ENCODE measurements around the gene BTBD6.
"Not testable (repeated sequence)": the region's sequence is repeated elsewhere in the genome, so short reads cannot be mapped to it uniquely, and the experiment has no call there.

Gene BTBD6

DNA sequence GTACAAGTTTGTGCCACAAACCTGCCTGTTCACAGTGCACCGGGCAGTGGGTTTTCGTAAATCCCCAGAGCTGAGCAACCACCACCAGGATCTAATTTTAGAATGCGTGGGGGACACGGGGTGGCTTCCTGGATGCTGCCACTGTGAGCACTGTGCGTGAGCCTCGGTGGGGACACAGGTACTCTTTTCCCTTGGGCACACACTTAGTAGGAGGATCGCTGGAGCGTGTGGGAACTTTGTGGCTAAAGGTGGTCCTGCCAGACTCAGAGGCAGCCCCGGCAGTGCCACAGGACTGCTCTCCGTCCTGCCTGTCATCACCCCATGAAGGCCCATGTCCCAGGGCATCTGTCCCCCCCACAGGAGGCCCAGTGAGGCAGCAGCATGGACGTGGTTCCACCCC lies 21.1 kb downstream of the BTBD6 start:
- DNase-seq (ENCODE audit: low spot score), result no peak

DNA sequence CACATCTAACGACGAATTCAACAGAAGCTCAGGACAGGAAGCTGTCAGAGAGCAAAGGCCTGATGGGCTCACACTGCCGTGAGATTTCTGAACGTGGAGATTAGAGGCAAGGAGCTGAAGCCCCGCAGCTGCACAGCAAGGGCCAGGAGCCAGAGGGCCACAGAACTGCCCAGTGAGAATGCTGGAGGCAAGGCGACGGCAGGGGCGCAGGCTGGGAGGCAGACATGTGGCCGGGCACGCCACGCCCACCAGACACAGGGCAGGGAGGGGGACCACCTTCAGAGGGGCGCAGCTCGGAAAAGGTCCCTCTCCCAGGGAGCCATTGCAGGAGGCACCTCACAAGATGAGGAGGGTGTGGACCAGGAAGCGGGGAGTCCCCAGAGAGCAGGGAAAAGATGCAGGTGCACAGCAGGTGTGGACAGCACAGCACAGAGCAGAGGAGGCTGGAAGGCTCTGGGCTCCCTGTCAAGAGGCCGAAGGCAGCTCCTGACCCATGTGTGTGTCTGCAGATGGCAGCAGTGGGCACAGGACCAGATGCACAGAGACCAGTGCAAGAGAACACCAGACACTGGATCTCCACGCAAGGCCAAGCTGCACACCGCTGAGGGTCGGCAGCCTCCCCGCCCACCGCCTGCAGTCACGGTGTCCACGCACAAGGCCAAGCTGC lies 23.0 kb downstream of the BTBD6 start:
- DNase-seq (ENCODE audit: low spot score), result no peak

DNA sequence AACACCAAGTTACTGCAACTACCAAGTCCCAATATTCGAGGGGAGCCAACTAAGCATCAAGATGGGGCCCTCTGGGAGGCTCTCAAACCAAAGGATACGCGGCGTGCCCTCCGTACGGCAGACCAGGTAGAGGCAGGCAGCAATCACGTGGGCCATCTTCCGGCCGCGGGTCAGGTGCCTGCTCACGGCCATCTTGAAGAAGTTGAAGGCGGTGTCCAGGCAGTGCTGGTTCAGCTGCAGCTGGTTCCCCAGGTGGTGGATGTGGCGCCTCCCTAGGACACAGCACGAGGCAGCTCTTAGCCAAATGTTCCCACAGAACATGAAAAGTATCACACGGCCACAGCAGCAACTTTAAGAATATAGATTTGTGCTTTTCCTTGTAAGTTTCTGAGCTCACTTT lies 24.3 kb downstream of the BTBD6 start:
- DNase-seq (ENCODE audit: low spot score), result no peak

DNA sequence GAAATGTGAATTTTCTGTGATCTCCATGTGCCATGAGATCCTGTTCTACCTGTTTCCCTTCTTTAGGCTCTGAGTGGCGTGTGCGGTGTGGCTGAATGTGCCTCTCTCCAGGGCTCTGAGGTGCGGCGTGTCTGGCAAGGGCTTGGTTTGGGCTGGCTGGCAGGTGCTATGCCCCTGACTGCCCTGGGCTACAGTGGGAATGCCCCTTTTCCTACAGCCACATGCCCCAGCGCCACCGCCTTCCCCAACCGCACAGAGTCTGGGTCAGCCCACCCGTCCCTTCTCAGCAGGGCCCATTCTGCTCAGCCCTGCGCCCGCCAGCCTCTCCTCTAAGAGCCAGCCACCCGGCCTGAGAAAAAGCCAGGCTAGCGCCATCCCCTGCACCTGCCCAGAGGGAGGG lies 24.7 kb downstream of the BTBD6 start:
- DNase-seq (ENCODE audit: low spot score), result no peak

DNA sequence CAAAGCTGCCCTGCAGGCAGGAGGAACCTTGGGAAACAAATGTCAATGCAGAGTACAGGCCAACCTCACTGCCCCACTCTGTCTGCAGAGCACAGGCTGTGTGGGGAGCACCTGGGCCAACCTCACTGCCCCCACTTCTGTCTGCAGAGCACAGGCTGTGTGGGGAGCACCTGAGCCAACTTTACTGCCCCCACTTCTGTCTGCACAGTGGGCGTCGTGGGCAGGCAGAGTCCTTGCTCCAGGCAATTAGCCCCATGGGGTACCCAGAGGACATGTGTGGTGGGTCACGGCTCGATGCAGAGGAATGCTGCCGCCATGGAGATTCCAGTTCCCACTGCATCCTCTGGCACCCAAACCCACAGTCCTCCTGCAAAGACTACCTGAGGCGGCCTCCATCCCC lies 26.3 kb downstream of the BTBD6 start:
- DNase-seq (ENCODE audit: low spot score), result no peak

DNA sequence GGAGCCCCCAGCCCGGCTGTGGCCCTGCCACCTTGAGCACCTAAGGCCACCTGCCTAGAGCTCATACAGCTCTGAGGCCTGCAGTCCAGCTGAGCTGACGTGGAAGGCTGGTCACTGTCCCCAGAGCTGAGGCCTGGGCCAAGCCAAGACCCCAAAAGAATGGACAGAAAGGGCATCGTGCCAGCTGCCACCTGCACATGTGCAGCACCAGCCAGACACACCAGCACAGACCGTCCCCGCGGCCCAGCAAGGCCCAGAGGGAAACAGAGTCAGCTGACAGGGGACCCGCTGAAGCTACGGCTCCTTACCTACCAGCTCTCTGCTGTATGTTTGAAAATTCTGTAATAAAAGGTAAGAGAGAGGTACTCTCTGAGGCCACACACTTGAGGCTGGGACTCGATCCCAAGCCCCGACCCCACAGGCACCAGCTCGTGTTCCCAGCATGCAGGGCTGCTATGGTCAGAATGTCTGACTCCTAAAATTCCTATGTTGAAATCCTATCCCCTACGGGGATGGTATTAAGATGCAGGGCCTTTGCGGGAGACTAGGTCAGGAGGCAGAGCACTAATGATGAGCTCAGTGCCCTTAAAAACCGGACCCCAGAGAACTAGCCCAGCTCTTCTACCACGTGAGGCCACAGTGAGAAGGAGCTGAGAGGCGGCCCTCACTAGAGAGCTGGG lies 27.1 kb downstream of the BTBD6 start:
- DNase-seq (ENCODE audit: low spot score), result no peak

DNA sequence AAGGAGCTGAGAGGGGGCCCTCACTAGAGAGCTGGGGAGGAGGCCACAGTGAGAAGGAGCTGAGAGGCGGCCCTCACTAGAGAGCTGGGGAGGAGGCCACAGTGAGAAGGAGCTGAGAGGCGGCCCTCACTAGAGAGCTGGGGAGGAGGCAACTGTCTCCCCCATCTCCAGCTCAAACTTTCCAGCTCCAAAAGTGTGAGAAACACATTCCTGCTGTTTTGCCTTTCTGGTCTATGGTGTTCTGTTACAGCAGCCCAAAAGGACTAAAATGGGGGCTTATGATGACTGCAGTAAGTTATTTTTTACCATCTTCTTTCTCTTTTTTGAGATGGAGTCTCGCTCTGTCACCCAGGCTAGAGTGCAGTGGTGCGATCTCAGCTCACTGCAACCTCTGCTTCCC lies 29.1 kb downstream of the BTBD6 start:
- DNase-seq (ENCODE audit: low spot score), result not testable (repeated sequence)

DNA sequence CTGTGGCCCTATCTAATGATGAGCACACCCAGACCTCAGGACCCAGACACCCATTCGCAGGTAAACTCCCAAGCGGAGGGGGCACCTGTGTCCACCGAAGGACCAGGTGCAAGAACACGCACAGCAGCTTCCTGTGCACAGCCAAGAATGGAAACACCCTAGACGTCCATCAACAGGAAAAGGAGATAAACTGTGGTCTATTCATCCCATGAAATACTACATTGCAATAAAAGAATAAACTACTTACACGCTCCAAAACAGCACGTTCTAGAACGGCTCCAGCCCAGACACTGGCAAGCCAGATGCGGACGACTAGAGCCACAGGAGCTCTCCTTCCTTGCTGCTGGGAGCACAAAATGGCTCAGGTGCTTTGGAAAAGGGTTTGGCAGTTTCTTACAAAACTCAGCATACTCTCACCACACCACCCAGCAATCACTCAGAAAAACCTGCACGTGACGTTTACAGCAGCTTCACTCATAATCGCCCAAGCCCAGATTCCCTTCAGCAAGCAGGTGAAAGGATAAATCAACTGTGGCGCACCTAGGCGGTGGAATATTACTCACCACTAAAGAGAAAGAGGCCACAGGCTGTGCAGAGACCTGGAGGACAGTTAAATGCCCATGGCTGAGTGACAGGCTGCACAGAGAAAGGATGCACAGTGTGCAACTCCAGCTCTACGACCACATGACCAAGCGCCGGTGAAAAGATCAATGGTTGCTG lies 31.5 kb downstream of the BTBD6 start:
- no peak for DNase-seq (ENCODE audit: low spot score)

DNA sequence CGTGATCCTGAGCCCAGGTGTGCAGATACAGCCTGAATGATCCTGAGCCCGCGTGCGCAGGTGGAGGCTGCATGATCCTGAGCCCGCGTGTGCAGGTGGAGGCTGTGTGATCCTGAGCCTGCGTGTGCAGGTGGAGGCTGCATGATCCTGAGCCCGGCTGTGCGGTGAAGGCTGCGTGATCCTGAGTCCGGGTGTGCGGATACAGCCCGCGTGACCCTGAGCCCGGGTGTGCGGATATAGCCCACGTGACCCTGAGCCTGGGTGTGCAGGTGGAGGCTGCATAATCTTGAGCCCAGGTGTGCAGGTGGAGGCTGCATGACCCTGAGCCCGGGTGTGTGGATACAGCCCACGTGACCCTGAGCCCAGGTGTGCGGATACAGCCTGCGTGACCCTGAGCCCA lies 32.2 kb downstream of the BTBD6 start:
- DNase-seq (ENCODE audit: low spot score), result no peak

DNA sequence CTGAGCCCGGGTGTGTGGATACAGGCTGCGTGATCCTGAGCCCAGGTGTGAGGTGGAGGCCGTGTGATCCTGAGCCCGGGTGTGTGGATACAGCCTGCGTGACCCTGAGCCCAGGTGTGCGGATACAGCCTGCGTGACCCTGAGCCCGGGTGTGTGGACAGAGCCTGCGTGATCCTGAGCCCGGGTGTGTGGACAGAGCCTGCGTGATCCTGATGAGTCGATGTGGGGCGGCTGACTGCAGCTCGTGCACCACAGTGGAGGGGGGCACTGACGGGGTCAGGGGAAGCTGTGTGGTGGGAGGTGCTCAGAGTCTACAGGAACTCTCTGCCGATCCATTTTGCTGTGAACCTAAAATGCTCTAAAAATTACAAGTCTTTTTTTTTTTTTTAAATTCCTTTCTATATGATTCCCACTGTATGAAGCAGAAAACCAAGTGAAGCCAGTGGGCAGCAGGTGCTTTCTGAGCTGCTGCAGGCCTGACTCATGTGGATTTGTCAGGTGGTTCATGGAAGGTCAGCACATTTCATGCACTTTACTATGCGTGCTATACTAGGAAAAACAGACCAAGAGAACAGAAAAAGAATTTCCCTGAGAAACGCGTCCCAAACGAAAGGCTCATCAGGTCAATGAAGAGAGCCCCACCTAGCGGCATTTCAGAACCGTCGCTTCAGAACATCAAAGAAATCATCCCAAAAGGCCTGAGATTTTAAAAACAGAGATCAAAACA lies 33.2 kb downstream of the BTBD6 start:
- DNase-seq (ENCODE audit: low spot score), result peak; percentile 77

DNA sequence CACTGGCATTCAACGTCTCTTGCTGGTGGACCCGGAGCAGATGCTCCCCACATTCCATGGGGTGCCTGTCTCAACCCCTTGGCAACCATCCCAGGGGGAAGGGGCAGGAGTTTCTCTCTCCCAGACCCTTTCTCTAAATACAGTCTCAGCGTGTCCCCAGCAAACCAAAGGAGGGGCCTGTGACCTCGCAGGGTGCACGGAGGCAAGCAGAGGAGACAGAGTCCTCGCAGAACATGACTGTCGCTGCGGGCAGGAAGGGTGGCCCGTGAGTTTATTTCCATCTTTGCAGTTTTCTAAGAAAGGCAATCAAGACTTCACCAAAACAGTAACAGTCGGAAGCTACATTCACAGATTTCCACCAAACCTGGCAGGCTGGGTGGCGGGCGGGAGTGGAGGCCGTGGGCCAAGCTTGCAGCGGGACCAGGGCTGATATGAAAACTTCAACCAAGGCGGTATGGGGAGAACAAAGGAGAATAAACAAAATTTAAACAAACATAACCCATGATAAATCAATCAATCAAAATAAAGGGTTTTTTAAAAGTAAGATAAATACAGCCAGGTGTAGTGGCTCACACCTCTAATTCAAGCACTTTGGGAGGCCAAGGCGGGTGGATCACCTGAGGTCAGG lies 33.9 kb downstream of the BTBD6 start:
- DNase-seq (ENCODE audit: low spot score), result no peak

DNA sequence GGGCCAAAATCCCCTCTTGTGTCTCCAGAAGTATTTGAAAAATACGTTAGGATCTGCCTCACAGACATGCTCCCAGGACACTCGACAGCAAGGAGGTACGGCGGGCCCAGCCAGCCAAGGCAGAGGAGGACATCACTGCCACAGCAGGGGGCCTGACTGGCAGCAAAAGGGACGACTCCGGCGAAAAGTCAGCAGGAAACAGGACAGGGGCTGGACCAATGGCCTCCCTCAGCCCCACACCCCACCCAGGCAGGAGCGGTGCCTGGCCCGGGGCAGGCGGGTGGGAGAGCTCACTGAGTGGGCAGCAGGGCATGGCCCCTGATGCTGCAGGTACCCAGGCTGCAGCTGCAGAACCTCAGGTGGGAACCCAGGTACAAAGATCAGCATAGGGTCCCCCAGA lies 34.7 kb downstream of the BTBD6 start:
- no peak for DNase-seq (ENCODE audit: low spot score)

DNA sequence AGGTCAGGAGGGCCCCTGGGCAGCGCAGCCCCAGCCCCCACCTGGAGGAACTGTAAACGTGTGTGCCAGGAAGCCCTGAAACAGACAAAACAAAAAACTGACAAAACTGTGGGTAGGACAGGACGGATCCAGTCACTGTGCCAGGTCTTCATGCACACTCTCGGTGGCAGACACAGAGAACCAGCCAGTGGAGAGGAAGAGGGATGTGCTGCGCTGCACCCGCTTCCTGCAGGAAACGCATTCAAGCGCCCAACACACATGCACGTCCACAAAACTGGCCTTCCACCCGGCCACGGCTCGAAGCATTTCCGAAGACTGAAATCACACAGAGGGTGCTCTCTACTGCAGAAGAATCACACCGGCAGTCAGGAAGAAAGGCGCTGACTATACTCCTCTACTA lies 35.6 kb downstream of the BTBD6 start:
- DNase-seq (ENCODE audit: low spot score), result no peak

DNA sequence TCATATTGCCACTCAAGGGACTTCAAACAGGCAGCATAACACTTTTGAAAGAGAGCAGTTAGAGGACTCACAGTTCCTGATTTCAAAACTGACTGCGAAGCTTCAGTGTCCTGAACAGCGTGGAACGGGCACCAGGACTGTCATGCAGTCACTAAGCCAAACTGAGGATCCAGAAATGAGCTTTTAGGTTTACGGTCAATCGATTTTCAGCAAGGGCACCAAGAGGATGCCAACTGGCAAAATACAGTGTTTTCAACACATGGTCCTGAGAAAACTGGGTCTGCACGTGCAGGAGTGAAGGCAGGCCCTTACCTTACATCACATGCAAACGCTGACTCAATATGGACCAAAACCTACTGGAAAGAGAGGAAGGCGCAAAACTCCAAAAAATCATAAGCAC lies 36.8 kb downstream of the BTBD6 start:
- DNase-seq (ENCODE audit: low spot score), result no peak

DNA sequence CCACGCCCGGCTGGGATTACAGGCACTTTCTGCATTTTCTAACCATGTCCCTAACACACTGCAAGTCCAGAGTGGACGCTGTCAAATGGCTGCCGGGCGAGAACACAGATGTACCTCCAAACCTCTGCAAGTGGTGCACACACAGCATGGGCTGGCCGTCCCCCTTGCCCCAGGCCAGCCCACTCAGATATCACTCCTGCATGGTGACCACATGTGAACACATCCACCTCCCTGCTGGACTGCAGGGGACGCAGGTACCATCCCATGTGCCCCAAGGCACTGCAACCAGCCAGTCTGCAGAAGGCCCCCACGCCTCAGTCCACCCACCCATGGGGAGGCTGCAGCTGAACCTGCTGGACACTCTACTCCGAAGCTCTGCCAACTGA lies 38.4 kb downstream of the BTBD6 start:
- DNase-seq (ENCODE audit: low spot score), result no peak

DNA sequence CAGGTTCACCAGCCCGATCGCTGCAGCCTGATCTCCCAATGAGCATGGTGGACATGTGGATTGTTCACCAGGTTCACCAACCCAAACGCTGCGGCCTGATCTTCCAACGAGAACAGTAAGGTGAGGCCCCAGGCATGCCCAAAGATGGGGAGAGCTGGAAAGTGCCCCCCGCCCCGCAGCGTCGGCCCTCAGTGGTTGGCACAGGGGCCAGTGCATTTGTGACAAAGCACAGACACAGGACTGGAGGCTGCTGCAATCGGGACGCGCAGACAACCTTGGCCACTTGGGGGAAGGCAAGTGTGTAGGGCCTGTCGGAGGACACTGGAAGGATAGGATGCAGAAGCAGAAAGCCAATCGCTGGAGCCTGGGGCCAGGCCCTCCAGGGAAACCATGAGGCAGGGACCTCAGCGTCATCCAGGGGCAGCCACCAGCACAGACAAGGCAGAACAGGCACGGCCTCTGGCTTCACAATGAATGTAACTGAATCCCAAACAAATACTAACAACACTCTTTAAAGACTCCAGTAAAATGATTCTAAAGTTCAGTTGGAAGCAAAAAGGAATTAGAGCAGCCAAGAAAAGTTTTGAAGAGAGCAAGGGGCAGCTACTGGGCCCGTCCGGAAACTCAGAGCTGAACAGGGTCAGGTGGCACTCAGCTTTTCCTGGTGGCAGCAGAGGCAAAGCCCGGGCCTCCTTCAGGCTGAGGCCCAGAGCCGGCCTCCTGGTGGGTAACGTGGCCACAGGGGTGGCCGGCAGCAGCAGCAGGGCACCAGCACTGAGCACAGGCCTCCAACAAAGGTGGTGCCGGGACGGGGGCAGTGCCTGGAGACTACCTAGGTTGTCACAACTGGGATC lies 39.1 kb downstream of the BTBD6 start:
- no peak for DNase-seq (ENCODE audit: low spot score)

DNA sequence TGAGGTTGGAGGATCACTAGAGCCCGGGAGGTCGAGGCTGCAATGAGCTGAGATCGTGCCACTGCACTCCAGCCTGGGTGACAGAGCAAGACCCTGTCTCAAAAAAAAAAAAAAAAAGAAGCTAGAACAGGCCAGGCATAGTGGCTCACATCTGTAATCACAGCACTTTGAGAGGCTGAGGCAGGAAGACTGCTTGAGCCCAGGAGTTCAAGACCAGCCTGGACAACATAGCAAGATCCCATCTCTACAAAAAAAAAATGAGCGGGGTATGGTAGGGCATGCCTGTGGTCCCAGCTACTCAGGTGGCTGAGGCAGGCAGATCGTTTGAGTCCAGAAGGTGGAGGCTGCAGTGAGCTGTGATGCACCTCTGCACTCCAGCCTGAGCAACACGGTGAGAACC lies 40.6 kb downstream of the BTBD6 start:
- DNase-seq (ENCODE audit: low spot score), result not testable (repeated sequence)

DNA sequence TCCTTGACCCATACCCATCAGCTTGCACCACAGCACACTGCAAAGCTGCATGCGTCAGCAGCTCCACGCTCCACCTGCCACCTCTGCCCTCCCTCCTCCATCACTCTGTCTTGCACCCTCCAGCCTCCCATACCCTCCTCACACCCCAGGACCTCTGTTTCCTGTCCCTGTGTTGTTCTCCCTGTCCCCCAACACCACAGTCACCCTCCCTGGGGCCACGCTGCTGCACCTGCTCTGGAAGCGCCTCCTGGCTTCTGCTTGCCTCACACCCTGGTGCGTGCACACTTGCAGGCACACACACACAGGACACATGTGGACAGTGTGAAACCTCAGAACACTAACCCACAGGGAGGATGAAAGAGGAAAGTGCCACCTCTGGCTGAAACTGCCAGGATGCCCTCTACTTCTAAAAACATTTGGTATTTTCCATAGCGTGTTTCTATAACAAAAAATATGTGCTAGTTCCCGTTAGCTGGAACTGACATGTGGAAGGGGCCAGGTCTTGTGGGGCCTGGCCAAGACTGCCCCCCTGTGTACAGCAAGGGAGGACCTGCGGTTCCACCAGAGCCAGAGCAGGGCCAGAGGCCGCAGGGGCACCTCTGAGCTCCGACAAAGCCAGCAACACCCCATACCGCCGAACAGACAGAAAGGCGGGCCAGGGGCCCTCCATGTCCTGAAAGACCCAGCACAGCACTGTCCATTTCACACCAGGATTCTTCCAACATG lies 42.5 kb downstream of the BTBD6 start:
- no peak for DNase-seq (ENCODE audit: low spot score)

DNA sequence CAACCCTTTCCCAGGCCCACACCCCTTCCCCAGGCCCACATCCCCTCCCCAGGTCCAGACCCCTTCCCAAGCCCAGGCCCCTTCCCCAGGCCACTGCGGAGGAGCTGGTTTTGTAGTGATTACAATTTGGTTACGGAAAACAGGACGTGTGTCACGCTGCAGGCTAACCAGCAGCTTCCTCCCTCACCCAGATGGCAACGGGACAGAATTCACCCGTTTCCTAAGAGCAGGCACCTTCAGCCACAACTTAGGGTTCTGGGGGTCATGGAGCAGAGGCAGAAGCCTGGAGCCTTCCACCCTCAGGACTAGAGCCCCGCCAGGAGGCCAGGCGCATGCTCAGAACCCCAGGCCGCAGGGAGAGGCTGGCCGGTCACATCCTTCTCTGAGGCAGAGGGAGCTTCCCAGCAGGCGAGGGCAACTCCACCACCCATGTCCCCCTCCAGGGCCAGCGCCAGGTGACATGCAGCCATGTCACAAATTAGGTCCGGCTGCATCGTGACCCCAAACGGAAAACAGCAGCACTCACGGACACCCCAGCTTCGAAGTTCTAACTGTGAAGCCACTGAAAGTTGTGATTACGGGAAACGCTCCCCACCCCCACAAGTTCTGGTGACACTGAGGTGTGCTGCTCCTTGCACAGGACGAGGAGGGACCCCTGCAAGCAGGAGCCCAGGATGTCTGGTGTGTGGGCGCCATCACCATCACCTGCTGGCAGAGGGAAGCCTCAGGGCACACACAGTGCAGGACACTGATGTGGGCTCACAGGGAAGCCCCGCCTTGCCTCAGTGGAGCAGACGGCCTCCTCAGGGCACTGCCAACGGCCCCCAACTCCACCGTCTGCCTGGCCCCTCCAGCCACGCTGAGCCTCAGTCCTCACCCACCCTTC lies 44.7 kb downstream of the BTBD6 start:
- no peak for DNase-seq (ENCODE audit: low spot score)

DNA sequence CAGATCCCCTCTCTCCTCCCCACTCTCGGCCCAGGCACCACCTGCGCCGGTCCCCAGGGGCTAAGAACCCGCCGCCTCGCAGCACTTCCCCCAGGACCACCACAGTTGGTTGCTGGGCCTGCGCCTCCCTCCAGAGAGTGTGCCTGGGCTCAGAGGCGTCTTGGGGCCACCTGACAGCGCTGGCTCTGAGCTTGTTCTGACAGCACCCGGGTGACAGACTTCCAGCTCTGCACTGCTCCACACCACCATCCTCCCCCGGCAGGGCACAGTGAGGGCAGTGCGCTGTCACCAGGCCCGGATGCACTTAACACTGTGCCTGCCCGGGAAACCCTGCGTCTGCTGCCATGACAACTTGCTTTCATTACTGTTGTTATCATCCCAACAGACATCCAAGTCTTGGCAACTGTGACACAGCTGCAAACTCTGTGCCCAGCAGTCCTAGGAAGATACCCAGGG lies 45.8 kb downstream of the BTBD6 start:
- DNase-seq (ENCODE audit: low spot score), result peak; percentile 80
